IMR-90 (cell line): ENCODE data around the gene HNRNPAB. TPM values are rescaled to one million over a fixed set of nuclear protein-coding genes. Genes with fewer than 3 reads are reported as not detected.

Experiments
- ATAC-seq: fragments of 200-7000 bp; cut with Tn5 transposase; 2 replicates; pipeline ENCODE4 v1.9.1; 2020; ENCODE audit warnings: low read depth, mild to moderate bottlenecking, moderate library complexity
- BruUV-seq: library from RNA; stranded (reverse); fragments of 400-500 nt; replicated peaks from 2 replicates; lab custom pipeline; 2021; lab: Mats Ljungman, UMichigan
- CTCF ChIA-PET: fragments of 300-600 bp; formaldehyde crosslinking; extraction: SDS; loops from one replicate; lab custom pipeline; 2021; ENCODE audit warnings: antibody characterized with exemption; lab: Yijun Ruan, JAX
- POLR2A ChIA-PET: fragments of 300-600 bp; sonication (Branson Sonifier 250); formaldehyde crosslinking; loops from one replicate; lab custom pipeline; 2022; ENCODE audit warnings: antibody characterized with exemption; ENCODE audit not compliant: unreplicated experiment; lab: Charles Lee
- DNase-seq: peaks from one replicate; pipeline ENCODE4 v3.0.0; 2013
- H2AFZ ChIP-seq: replicated peaks from 2 replicates; pipeline ENCODE3; 2013; ENCODE audit warnings: low read length, mild to moderate bottlenecking; ENCODE audit not compliant: poor library complexity
- H2AK5ac ChIP-seq: 2 replicates; pipeline ENCODE4 v1.6.1; 2013; ENCODE audit warnings: low read depth, low read length, inconsistent platforms
- H2AK9ac ChIP-seq: replicated peaks from 2 replicates; pipeline ENCODE3; 2013; ENCODE audit warnings: mild to moderate bottlenecking, low read depth, low read length, moderate library complexity; ENCODE audit not compliant: poor library complexity
- H2BK120ac ChIP-seq: 2 replicates; pipeline ENCODE4 v1.6.1; 2013; ENCODE audit warnings: low read depth, low read length, inconsistent platforms
- H2BK15ac ChIP-seq: 3 replicates; pipeline ENCODE4 v1.6.1; 2013; ENCODE audit warnings: low read depth, low read length, inconsistent platforms
- H2BK20ac ChIP-seq: 2 replicates; pipeline ENCODE4 v1.6.1; 2013; ENCODE audit warnings: low read depth, mild to moderate bottlenecking, inconsistent platforms, low read length, moderate library complexity
- H2BK5ac ChIP-seq: 2 replicates; pipeline ENCODE4 v1.6.1; 2013; ENCODE audit warnings: mild to moderate bottlenecking, low read depth, low read length, inconsistent platforms; ENCODE audit not compliant: poor library complexity, severe bottlenecking
- H3K14ac ChIP-seq: replicated peaks from 2 replicates; pipeline ENCODE4 v1.6.1; 2013; ENCODE audit warnings: low read depth, low read length, inconsistent platforms
- H3K18ac ChIP-seq: 2 replicates; pipeline ENCODE4 v1.6.1; 2013; ENCODE audit warnings: low read depth, low read length, control low read depth
- H3K23ac ChIP-seq: 2 replicates; pipeline ENCODE4 v1.6.1; 2013; ENCODE audit warnings: low read depth, low read length, inconsistent platforms
- H3K27ac ChIP-seq: 2 replicates; pipeline ENCODE4 v1.5.1; 2013; ENCODE audit warnings: mild to moderate bottlenecking, control low read depth, low read length; ENCODE audit not compliant: insufficient read depth
- H3K27me3 ChIP-seq: 2 replicates; pipeline ENCODE4 v1.6.1; 2013; ENCODE audit warnings: low read length; ENCODE audit not compliant: control insufficient read depth, insufficient read depth
- H3K36me3 ChIP-seq: 2 replicates; pipeline ENCODE4 v1.6.1; 2013; ENCODE audit warnings: low read length, mixed read lengths; ENCODE audit not compliant: control insufficient read depth, insufficient read depth
- H3K4ac ChIP-seq: 2 replicates; pipeline ENCODE4 v1.6.1; 2013; ENCODE audit warnings: low read depth, low read length, inconsistent platforms
- H3K4me1 ChIP-seq: 2 replicates; pipeline ENCODE4 v1.6.1; 2013; ENCODE audit warnings: low read length, mixed read lengths; ENCODE audit not compliant: control insufficient read depth, insufficient read depth
- H3K4me2 ChIP-seq: 2 replicates; pipeline ENCODE4 v1.6.1; 2013; ENCODE audit warnings: low read depth, mild to moderate bottlenecking, control low read depth, low read length, moderate library complexity
- H3K4me3 ChIP-seq: 2 replicates; pipeline ENCODE4 v1.5.1; 2013; ENCODE audit warnings: low read depth, mild to moderate bottlenecking, control low read depth, low read length, moderate library complexity; ENCODE audit not compliant: insufficient read depth
- H3K56ac ChIP-seq: 2 replicates; pipeline ENCODE4 v1.6.1; 2013; ENCODE audit warnings: low read length, inconsistent platforms; ENCODE audit not compliant: insufficient read depth; ENCODE audit errors: extremely low read depth
- H3K79me1 ChIP-seq, 2 experiments: 2 replicates each; pipeline ENCODE4 v1.6.1; 2013; ENCODE audit warnings: low read length in 2 of 2, inconsistent platforms in 1 of 2, low read depth in 1 of 2
- H3K9ac ChIP-seq: 2 replicates; pipeline ENCODE4 v1.6.1; 2013; ENCODE audit warnings: low read depth, low read length, control low read depth
- H3K9me1 ChIP-seq: 2 replicates; pipeline ENCODE4 v1.6.1; 2013; ENCODE audit warnings: low read length, inconsistent platforms; ENCODE audit not compliant: insufficient read depth
- H3K9me3 ChIP-seq: 2 replicates; pipeline ENCODE4 v1.6.1; 2013; ENCODE audit warnings: low read length; ENCODE audit not compliant: control insufficient read depth, insufficient read depth
- H4K20me1 ChIP-seq: 2 replicates; pipeline ENCODE4 v1.6.1; 2013; ENCODE audit warnings: low read length, inconsistent platforms; ENCODE audit not compliant: insufficient read depth
- H4K5ac ChIP-seq: 2 replicates; pipeline ENCODE4 v1.6.1; 2013; ENCODE audit warnings: mild to moderate bottlenecking, low read depth, low read length, control low read depth
- H4K8ac ChIP-seq, 2 experiments: 2 replicates each; pipeline ENCODE4 v1.6.1; 2013; ENCODE audit warnings: low read depth in 2 of 2, low read length in 2 of 2, control low read depth in 1 of 2, inconsistent platforms in 1 of 2
- H4K91ac ChIP-seq: 2 replicates; pipeline ENCODE4 v1.6.1; 2013; ENCODE audit warnings: low read depth, low read length, inconsistent platforms; ENCODE audit not compliant: insufficient read depth
- MAFK ChIP-seq: IDR thresholded peaks from 2 replicates; pipeline ENCODE4 v1.6.1; 2012; ENCODE audit warnings: low read depth, low read length, improper control_type of control experiment
- POLR2A ChIP-seq: IDR thresholded peaks from 2 replicates; pipeline ENCODE4 v1.6.1; 2012; ENCODE audit warnings: mild to moderate bottlenecking, low read depth, low read length
- WGBS, 2 experiments: methylation state at CpG; one replicate each; pipeline versions ENCODE4 v1.1.5 to v1.1.7; 2013; ENCODE audit warnings: missing lambda C conversion rate in 2 of 2; ENCODE audit not compliant: insufficient read length in 1 of 2; ENCODE audit errors: extremely low coverage in 2 of 2; 5-methylcytosine and 5-hydroxymethylcytosine counted together
- dilution Hi-C: fragments of 300-500 bp; cut with HindIII; formaldehyde crosslinking; loops from one replicate; pipeline ENCODE4 v1.14.3; 2018; ENCODE audit warnings: low sequenced_read_pairs; ENCODE audit not compliant: unreplicated experiment
- in situ Hi-C: fragments of 300-500 bp; cut with MboI; formaldehyde crosslinking; loops from 3 replicates; pipeline ENCODE4 v1.14.3; 2019; ENCODE audit warnings: low sequenced_read_pairs, inconsistent platforms, mixed read lengths
- intact Hi-C: fragments of 100-400 bp; cut with micrococcal nuclease; formaldehyde crosslinking; loops from 2 replicates; pipeline ENCODE4 v1.10.0; 2022
- polyA plus RNA-seq, 3 experiments: library from polyadenylated mRNA; depleted of rRNA; stranded (reverse); fragments of >200 nt; gene quantifications; 2 replicates each; pipeline ENCODE4 v1.2.3, GENCODE V29; 2012; ENCODE audit warnings: low replicate concordance in 1 of 3
- total RNA-seq: library from RNA; depleted of rRNA; stranded (reverse); fragments of >200 nt; gene quantifications from 2 replicates; pipeline ENCODE4 v1.2.3, GENCODE V29; 2012

HNRNPAB gene
- total and polyA plus RNA-seq, 2 of the 4 experiments (the other 2 are of a cell fraction), result 32.1 to 128 TPM

- peaks cover 24% of the 10 kb centered on the region for H3K9me1 ChIP-seq
- ChIA-PET POLR2A (no interaction called here), CTCF (no interaction called here)
- no peak overlapping the region for H2AK9ac ChIP-seq
- H4K20me1 ChIP-seq, result peaks cover 70% of the 10 kb centered on the region
- TF ChIP-seq POLR2A (peak; percentile 32; the same call in 1 of the 2 replicates), MAFK (no peak)
- no peak overlapping the region for H2BK15ac ChIP-seq
- no peak overlapping the region for H3K4me3 ChIP-seq
- DNase-seq (no peak), ATAC-seq (no peak)
- no peaks in the 10 kb centered on the region for H3K27me3 ChIP-seq
- no peak overlapping the region for H2BK120ac ChIP-seq
- H3K18ac ChIP-seq, result no peak overlapping the region
- H4K5ac ChIP-seq, result no peak overlapping the region
- H2BK5ac ChIP-seq, result no peak overlapping the region
- intact Hi-C loops, result no loop called here
- peaks cover 87% of the 10 kb centered on the region for H3K36me3 ChIP-seq
- no peak overlapping the region for H3K9ac ChIP-seq
- H3K4me2 ChIP-seq, result no peak overlapping the region
- in situ Hi-C loops, result no loop called here
- H2AFZ ChIP-seq, result no peak overlapping the region
- no peak overlapping the region for H4K91ac ChIP-seq
- 78% methylated on average over 1 of the region's 8 CpGs; no CpG with 5 or more reads in 1 of the 2 experiments for WGBS, 2 experiments
- BruUV-seq, result no TSS peak
- no peak overlapping the region for H3K23ac ChIP-seq
- peaks cover 34 to 76% of the 10 kb centered on the region in 2 experiments for H3K79me1 ChIP-seq
- H4K8ac ChIP-seq, result no peak overlapping the region
- no peak overlapping the region for H2BK20ac ChIP-seq
- no peak overlapping the region for H3K14ac ChIP-seq
- H3K4me1 ChIP-seq, result peaks cover 5% of the 10 kb centered on the region; the same call in 1 of the 2 replicates
- no peak overlapping the region for H3K27ac ChIP-seq
- H3K56ac ChIP-seq, result no peak overlapping the region
- dilution Hi-C loops, result no loop called here
- H3K4ac ChIP-seq, result no peak overlapping the region
- H3K9me3 ChIP-seq, result no peaks in the 10 kb centered on the region
- H2AK5ac ChIP-seq, result no peak overlapping the region
Measured at GRCh38 chr5:178211095-178212048, 7.0 kb downstream of the HNRNPAB start.
